NCI-H1417 treated with DMSO at 0.1 percent for 48 hours (cell line): ENCODE data around the gene HTR3C.

Source experiments
- DNase-seq: peaks from one replicate; lab custom pipeline; 2025; lab: John Stamatoyannopoulos, UW

The HTR3C gene

GRCh38 chr3:184092199-184092598 lies 39.4 kb downstream of the HTR3C start:
- DNase-seq = no peak

GRCh38 chr3:184096811-184097383 lies 44.0 kb downstream of the HTR3C start, which contains the start of gene HTR3E:
Gene HTR3E (plus strand): TSS chr3:184097064. CDS start chr3:184097530, 466 bp downstream.
- DNase-seq = no peak

GRCh38 chr3:184097556-184097955 lies 44.7 kb downstream of the HTR3C start:
- no peak for DNase-seq

- no peak for DNase-seq
Observed at GRCh38 chr3:184099806-184100686, 47.2 kb downstream of the HTR3C start.
